PFSK-1 (cell line): ENCODE data around the gene UBE2Q1.

Experiments used
- FOXP2 ChIP-seq: optimal IDR thresholded peaks from 2 replicates; pipeline ENCODE3; 2011; ENCODE audit warnings: borderline replicate concordance, control low read depth, inconsistent platforms; ENCODE audit not compliant: insufficient read depth; ENCODE audit errors: extremely low read length, extremely low read depth
- POLR2AphosphoS5 ChIP-seq: IDR thresholded peaks from 2 replicates; pipeline ENCODE4 v1.6.1; 2012; ENCODE audit warnings: low read depth, mild to moderate bottlenecking, control low read depth, low read length, moderate library complexity
- SIN3A ChIP-seq: IDR thresholded peaks from 2 replicates; pipeline ENCODE4 v1.6.1; 2012; ENCODE audit warnings: mild to moderate bottlenecking, low read length, moderate library complexity, borderline replicate concordance; ENCODE audit not compliant: insufficient read depth
- TAF1 ChIP-seq: IDR thresholded peaks from 2 replicates; pipeline ENCODE4 v1.6.1; 2012; ENCODE audit warnings: low read length, control low read depth, borderline replicate concordance; ENCODE audit not compliant: insufficient read depth
- TF ChIP-seq, protein P1 (sequence below), 2 experiments: IDR thresholded peaks; 2 replicates each; pipeline versions ENCODE4 v1.6.1 to v1.8.0; 2011 to 2012; ENCODE audit warnings: low read depth in 2 of 2, low read length in 2 of 2, control low read depth in 1 of 2, inconsistent platforms in 1 of 2, mild to moderate bottlenecking in 1 of 2, moderate library complexity in 1 of 2; ENCODE audit not compliant: insufficient read depth in 1 of 2

The UBE2Q1 gene

DNA sequence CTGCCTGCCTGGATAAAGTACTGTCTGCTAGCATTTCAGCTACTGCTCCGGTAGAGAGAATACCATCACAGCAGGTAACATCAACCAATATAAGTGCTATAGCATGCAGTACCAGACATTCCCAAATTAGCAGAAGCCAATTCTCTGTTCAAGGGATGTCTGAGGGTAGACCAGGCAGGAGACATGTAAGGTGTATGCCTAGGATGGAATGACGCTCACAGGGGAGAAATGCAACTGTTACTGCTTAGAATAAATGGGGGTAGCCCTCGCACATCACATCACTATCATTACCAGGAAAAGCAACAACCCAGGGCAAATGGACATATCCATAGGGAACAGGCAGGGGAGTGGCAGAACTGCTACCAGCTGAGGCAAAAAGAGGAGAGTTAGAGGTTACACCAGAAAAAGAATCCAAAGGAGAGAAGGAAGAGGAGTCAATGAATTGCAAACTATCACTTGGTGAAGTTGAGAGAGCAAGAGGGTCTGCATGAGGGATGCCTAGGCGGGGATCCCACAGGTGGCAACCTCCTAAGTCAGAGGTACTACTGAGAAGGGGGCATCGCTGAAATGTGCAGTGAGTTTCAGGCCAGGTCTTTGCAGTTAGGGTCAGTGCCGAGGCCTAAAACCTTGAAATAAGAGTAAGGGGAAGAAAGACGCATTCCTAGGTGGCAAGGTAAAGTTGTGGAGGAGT lies 1.1 kb downstream of the UBE2Q1 start:
- TF ChIP-seq, protein P1, sequence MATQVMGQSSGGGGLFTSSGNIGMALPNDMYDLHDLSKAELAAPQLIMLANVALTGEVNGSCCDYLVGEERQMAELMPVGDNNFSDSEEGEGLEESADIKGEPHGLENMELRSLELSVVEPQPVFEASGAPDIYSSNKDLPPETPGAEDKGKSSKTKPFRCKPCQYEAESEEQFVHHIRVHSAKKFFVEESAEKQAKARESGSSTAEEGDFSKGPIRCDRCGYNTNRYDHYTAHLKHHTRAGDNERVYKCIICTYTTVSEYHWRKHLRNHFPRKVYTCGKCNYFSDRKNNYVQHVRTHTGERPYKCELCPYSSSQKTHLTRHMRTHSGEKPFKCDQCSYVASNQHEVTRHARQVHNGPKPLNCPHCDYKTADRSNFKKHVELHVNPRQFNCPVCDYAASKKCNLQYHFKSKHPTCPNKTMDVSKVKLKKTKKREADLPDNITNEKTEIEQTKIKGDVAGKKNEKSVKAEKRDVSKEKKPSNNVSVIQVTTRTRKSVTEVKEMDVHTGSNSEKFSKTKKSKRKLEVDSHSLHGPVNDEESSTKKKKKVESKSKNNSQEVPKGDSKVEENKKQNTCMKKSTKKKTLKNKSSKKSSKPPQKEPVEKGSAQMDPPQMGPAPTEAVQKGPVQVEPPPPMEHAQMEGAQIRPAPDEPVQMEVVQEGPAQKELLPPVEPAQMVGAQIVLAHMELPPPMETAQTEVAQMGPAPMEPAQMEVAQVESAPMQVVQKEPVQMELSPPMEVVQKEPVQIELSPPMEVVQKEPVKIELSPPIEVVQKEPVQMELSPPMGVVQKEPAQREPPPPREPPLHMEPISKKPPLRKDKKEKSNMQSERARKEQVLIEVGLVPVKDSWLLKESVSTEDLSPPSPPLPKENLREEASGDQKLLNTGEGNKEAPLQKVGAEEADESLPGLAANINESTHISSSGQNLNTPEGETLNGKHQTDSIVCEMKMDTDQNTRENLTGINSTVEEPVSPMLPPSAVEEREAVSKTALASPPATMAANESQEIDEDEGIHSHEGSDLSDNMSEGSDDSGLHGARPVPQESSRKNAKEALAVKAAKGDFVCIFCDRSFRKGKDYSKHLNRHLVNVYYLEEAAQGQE (IDR thresholded peaks at IDR 0.05; ENCODE audit: insufficient read depth in 1 of 2, low read depth in 2 of 2, low read length in 2 of 2), result no peak
- TF ChIP-seq FOXP2 (no peak), POLR2AphosphoS5 (no peak), SIN3A (no peak), TAF1 (no peak)

DNA sequence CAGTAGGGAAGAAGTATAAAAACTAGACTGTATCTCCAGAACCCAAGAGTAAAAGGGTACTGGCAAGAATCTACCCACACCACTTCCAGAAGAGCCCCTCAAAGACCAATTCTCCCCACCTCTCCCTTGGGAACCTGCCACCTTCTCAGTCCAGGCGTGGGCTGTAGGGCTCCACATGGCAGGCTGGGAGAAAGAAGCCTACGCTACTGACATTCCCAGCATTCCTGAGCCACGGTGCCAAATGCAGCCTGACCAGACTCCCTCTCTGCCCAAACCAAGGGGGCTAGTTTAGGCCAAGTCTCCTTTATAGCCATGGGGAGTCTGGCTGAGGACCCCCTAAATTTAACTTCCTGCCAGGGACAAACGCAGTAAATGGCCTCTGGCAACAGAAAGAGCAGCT lies 2.0 kb downstream of the UBE2Q1 start:
- TF ChIP-seq POLR2AphosphoS5, result no peak
- no peak for TF ChIP-seq TAF1
- no peak for TF ChIP-seq FOXP2
- TF ChIP-seq, protein P1 (IDR thresholded peaks at IDR 0.05; ENCODE audit: insufficient read depth in 1 of 2, low read depth in 2 of 2, low read length in 2 of 2), result no peak
- no peak for TF ChIP-seq SIN3A

DNA sequence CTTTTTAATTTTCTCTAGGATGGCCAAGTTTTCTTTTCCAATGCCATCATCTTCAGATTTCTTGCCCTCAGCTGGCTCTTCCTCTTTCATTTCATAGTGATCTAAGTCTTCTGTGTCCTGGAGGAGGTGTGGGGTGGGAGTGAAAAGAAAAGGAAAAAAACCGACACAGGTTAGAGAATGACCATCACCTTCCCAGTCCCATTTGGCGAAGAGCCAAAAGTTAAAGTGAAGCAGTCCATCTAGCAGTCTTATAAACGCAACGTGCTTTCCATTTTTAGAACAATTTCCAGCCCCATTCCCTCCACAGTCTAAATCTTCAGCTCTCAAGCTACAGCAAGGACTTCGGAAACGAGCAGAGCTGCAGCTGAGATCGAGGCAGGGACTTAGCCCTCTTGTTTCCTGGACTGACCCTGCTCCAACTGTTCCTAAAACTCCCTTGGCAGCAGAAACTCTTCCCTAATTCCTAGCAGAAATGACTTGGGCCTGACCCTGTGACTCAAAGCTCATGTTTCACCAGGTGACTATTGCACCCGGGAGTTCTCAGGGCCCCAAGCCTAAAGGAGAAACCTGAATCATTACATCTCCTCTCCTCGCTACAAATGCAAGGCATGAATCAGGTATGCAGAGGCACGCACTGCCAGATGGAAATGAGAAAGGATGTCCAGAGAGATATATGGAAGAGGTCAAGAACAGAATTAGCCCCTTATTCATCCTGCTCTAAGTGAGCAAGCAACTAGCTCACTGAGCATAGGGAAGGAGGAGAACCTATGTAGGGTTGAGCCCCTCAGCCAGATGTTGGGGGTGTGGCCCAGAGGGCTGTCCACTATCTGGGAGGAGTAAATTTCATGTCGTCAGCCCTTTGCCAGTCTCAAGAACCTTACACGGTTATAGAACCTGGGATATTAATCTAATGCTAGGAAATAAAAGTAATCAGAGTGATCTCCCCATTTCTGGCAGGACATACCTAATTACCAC lies 5.1 kb downstream of the UBE2Q1 start:
- TF ChIP-seq TAF1, result no peak
- TF ChIP-seq POLR2AphosphoS5, result 0 out of 2 replicates have a peak, but pooled peaks have one; percentile 14
- no peak for TF ChIP-seq FOXP2
- TF ChIP-seq, protein P1 (IDR thresholded peaks at IDR 0.05; ENCODE audit: insufficient read depth in 1 of 2, low read depth in 2 of 2, low read length in 2 of 2), result no peak
- TF ChIP-seq SIN3A, result no peak

DNA sequence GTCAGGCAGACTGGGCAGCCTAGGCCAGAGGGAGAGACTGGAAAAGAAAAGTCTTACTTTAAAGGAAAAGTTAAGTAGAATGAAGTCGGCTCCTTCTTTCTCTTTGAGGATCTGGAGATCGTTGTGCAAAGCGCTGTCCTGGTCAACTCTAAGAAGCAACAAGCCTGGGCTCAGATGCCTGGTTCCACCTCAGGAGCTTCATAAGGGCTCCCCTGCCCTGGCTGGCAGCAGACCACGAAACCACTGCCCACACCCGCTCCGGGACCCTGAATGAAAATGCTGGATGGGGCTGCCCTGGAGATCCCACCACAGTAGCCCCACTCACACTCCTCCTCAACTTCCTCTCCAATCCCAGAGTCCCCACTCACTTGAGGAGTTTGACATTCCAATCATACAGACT lies 6.4 kb downstream of the UBE2Q1 start:
- no peak for TF ChIP-seq SIN3A
- peak; percentile 26; the same call in 1 of the 2 replicates for TF ChIP-seq POLR2AphosphoS5

DNA sequence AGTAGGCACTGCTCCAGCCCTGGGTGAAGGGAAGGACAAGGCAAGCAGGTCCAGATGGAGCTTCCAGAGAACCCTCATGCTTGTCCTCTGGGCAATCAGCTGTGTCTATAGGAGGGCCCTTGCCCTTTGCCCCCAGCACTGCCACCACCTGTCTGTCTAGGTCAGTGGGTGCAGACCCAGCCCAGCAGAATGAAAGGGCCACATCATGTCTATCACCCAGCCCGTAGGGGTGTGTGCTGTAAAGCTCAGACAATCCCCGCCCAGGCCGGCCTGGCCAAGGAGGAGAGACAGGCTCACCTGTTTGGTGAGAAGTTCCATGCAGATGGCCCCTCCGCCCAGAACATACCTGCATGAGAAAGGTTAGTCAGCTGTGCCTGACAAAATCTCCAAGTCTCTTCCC lies 7.0 kb downstream of the UBE2Q1 start:
- no peak for TF ChIP-seq SIN3A

DNA sequence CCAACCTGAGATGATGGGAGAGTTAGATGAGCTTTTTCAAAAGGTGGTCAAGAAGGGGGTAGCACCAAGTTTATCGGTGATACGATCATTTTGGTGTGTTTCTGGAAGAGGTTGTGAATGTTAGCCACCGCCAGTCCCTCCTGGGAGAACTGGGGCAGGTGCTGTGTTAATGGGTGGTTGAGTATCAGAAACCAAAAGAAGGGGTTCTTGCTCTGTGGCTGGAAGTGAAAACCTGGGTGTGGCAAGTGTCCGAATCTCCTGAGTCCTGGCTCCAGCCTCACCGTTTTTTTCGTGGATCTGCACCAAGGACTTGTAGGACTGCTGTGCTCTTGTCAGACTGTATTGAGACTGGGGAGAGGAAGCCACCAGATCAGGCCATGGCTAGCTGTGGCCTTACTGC lies 7.8 kb downstream of the UBE2Q1 start:
- TF ChIP-seq POLR2AphosphoS5 (no peak), TAF1 (no peak), SIN3A (no peak), FOXP2 (no peak)
- TF ChIP-seq, protein P1 (IDR thresholded peaks at IDR 0.05; ENCODE audit: insufficient read depth in 1 of 2, low read depth in 2 of 2, low read length in 2 of 2), result no peak
